Mesendoderm (in vitro differentiated cells): Measurements from ENCODE around the gene QSOX2.

Source experiments
- DNase-seq: peaks from one replicate; pipeline ENCODE4 v3.0.0; 2013
- H2AK5ac ChIP-seq: 2 replicates; pipeline ENCODE4 v1.6.1; 2013; ENCODE audit warnings: low read length, inconsistent platforms
- H2BK120ac ChIP-seq: 2 replicates; pipeline ENCODE4 v1.6.1; 2013; ENCODE audit warnings: low read depth, mild to moderate bottlenecking, low read length, moderate library complexity, mixed read lengths
- H2BK15ac ChIP-seq: replicated peaks from 2 replicates; pipeline ENCODE4 v1.6.1; 2013; ENCODE audit warnings: low read depth, mild to moderate bottlenecking, moderate library complexity
- H2BK5ac ChIP-seq: 2 replicates; pipeline ENCODE4 v1.6.1; 2013; ENCODE audit warnings: low read length, inconsistent platforms
- H3K18ac ChIP-seq: 2 replicates; pipeline ENCODE4 v1.6.1; 2013; ENCODE audit warnings: mild to moderate bottlenecking, low read length, mixed read lengths
- H3K23ac ChIP-seq: one replicate; pipeline ENCODE4 v1.6.1; 2013; ENCODE audit warnings: low read length
- H3K27ac ChIP-seq: 2 replicates; pipeline ENCODE4 v1.5.1; 2013; ENCODE audit warnings: low read depth, mild to moderate bottlenecking, inconsistent platforms, low read length, moderate library complexity
- H3K27me3 ChIP-seq: 2 replicates; pipeline ENCODE4 v1.6.1; 2013; ENCODE audit warnings: low read length, control low read depth, mild to moderate bottlenecking, inconsistent platforms; ENCODE audit not compliant: insufficient read depth, poor library complexity
- H3K36me3 ChIP-seq: 2 replicates; pipeline ENCODE4 v1.6.1; 2013; ENCODE audit warnings: low read length, inconsistent platforms; ENCODE audit not compliant: control insufficient read depth, insufficient read depth
- H3K4ac ChIP-seq: one replicate; pipeline ENCODE4 v1.6.1; 2013; ENCODE audit warnings: low read depth, mild to moderate bottlenecking, low read length, moderate library complexity
- H3K4me1 ChIP-seq: 2 replicates; pipeline ENCODE4 v1.6.1; 2013; ENCODE audit warnings: low read depth, low read length, inconsistent platforms; ENCODE audit not compliant: control insufficient read depth
- H3K4me2 ChIP-seq: 2 replicates; pipeline ENCODE4 v1.6.1; 2013; ENCODE audit warnings: low read length
- H3K4me3 ChIP-seq: 2 replicates; pipeline ENCODE4 v1.5.1; 2013; ENCODE audit warnings: mild to moderate bottlenecking, low read length
- H3K56ac ChIP-seq: one replicate; pipeline ENCODE4 v1.6.1; 2013; ENCODE audit warnings: low read length
- H3K79me1 ChIP-seq: 2 replicates; pipeline ENCODE4 v1.6.1; 2013; ENCODE audit warnings: low read length, inconsistent platforms
- H3K79me2 ChIP-seq: 2 replicates; pipeline ENCODE4 v1.6.1; 2013; ENCODE audit warnings: mild to moderate bottlenecking, low read length; ENCODE audit not compliant: control insufficient read depth, insufficient read depth
- H3K9ac ChIP-seq: 2 replicates; pipeline ENCODE4 v1.6.1; 2013; ENCODE audit warnings: low read length, inconsistent platforms
- H4K5ac ChIP-seq: one replicate; pipeline ENCODE4 v1.6.1; 2013; ENCODE audit warnings: low read length
- H4K8ac ChIP-seq: one replicate; pipeline ENCODE4 v1.6.1; 2013; ENCODE audit warnings: low read depth, mild to moderate bottlenecking, control low read depth, low read length, moderate library complexity
- WGBS: extraction: QIAGEN DNeasy Blood & Tissue Kit; methylation state at CpG from one replicate; pipeline ENCODE4 v1.1.7; 2013; ENCODE audit warnings: low lambda C conversion rate, missing lambda C conversion rate; ENCODE audit not compliant: insufficient coverage; ENCODE audit errors: extremely low coverage; 5-methylcytosine and 5-hydroxymethylcytosine counted together

The QSOX2 gene

GRCh38 chr9:136230773-136231172 is 14.8 kb downstream of the QSOX2 start:
- no CpG with 5 or more reads among the region's 9 CpGs for WGBS
- Histone ChIP-seq H3K27me3 (no peaks in the 10 kb centered on the region), H2AK5ac (no peak overlapping the region), H2BK15ac (no peak overlapping the region), H3K4ac (no peak overlapping the region), H3K56ac (no peak overlapping the region), H3K4me2 (no peak overlapping the region), H3K36me3 (no peaks in the 10 kb centered on the region), H4K8ac (no peak overlapping the region), H3K23ac (no peak overlapping the region), H3K79me1 (peaks cover 21% of the 10 kb centered on the region), H3K27ac (no peak overlapping the region), H3K18ac (no peak overlapping the region), H3K79me2 (peaks cover 6% of the 10 kb centered on the region), H4K5ac (no peak overlapping the region), H3K9ac (no peak overlapping the region), H3K4me1 (no peaks in the 10 kb centered on the region), H2BK120ac (no peak overlapping the region), H2BK5ac (no peak overlapping the region), H3K4me3 (no peak overlapping the region)
- no peak for DNase-seq

DNA sequence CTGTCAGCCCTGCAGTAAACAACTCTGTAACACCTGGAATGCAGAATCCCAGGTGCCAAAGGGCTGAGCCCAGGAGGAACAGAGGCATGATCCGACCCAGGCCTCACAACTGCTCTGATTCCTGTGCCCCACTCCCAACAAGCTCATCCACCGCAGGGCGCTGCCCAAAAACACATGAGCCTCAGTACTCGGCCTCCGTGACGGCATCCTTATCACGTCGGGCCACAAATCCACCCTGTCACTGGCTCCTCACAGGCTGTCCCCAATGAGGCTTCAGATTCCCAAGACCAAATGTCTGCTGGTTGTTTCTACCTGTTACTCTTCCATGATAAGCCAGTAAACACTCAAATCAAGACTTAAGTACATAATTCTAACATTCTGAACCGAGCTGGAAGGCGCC is 15.2 kb downstream of the QSOX2 start:
- Histone ChIP-seq H2BK120ac (no peak overlapping the region), H4K5ac (no peak overlapping the region), H3K4me3 (no peak overlapping the region), H3K27ac (no peak overlapping the region), H3K36me3 (no peaks in the 10 kb centered on the region), H2BK15ac (no peak overlapping the region), H3K79me1 (peaks cover 21% of the 10 kb centered on the region), H2AK5ac (no peak overlapping the region), H3K4me2 (no peak overlapping the region), H3K27me3 (no peaks in the 10 kb centered on the region), H3K79me2 (peaks cover 6% of the 10 kb centered on the region), H4K8ac (no peak overlapping the region), H3K4me1 (no peaks in the 10 kb centered on the region), H3K9ac (no peak overlapping the region), H3K56ac (no peak overlapping the region), H3K4ac (no peak overlapping the region), H3K18ac (no peak overlapping the region), H3K23ac (no peak overlapping the region), H2BK5ac (no peak overlapping the region)
- DNase-seq = no peak
- no CpG with 5 or more reads among the region's 10 CpGs for WGBS

DNA sequence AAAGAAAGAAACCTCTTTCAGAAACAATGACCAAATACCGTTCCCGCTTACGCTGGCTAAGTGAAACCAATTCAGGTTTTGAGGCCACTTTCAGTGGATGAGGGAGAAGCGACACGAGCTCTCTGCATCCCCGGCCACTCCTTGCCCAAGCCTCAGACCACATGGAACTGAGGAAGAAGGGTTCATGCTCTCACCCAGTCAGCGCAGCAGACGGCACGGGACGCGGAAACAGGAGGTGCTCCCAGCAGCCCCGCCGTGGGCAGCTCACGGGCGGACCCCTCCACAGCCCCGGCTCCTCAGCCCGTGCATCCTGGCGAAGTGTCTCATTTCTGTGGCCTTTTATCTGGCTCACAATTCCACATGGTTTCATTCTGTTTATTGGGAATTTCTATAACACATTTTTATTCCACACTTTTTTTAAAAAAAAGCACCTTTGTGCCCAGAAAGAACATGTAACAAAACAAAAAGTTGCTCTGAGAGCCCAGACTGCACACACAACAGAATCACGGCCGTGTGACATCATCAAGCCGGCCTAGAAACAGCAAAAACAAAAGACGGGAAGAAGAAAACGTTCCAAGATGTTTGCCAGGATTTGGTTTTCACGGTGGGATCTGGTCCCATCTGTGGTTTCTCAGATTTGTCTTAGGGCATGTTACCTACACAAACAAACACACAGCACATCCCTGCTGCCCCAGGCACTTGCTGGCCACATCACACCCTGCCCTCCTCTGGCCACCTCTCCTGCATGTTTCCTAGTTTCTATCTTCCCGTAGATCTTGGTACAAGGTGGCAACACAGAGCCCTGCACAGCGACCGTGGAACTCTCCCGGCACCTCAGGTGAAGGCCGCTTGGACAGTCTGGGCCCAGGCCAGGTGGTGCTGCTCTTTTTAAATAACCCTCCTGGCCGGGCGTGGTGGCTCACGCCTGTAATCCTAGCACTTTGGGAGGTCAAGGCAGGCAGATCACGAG is 16.2 kb downstream of the QSOX2 start:
- no peak overlapping the region for H3K56ac ChIP-seq

GRCh38 chr9:136228107-136228875 is 17.3 kb downstream of the QSOX2 start:
- no peaks in the 10 kb centered on the region for H3K36me3 ChIP-seq
- H2AK5ac ChIP-seq = no peak overlapping the region
- no peak overlapping the region for H2BK120ac ChIP-seq
- H4K5ac ChIP-seq = no peak overlapping the region
- no peak overlapping the region for H4K8ac ChIP-seq
- no CpG with 5 or more reads among the region's 18 CpGs for WGBS
- no peak overlapping the region for H3K4me2 ChIP-seq
- H3K4me1 ChIP-seq = no peaks in the 10 kb centered on the region
- no peak overlapping the region for H3K4me3 ChIP-seq
- H3K9ac ChIP-seq = no peak overlapping the region
- no peak overlapping the region for H2BK15ac ChIP-seq
- DNase-seq = peak; percentile 25
- H2BK5ac ChIP-seq = no peak overlapping the region
- peaks cover 20% of the 10 kb centered on the region for H3K79me1 ChIP-seq
- no peak overlapping the region for H3K27ac ChIP-seq
- H3K79me2 ChIP-seq = peaks cover 5% of the 10 kb centered on the region
- H3K4ac ChIP-seq = no peak overlapping the region
- H3K27me3 ChIP-seq = no peaks in the 10 kb centered on the region
- H3K18ac ChIP-seq = no peak overlapping the region
- no peak overlapping the region for H3K56ac ChIP-seq
- H3K23ac ChIP-seq = no peak overlapping the region

More for the DNA sequence above, 16.2 kb downstream of the QSOX2 start:
- Histone ChIP-seq H3K4me2 (no peak overlapping the region), H3K79me1 (peaks cover 24% of the 10 kb centered on the region), H3K23ac (no peak overlapping the region), H3K9ac (no peak overlapping the region), H3K27ac (no peak overlapping the region), H4K8ac (no peak overlapping the region), H2BK15ac (no peak overlapping the region), H2BK120ac (no peak overlapping the region), H3K4me1 (no peaks in the 10 kb centered on the region), H3K18ac (no peak overlapping the region), H3K4ac (no peak overlapping the region), H3K79me2 (peaks cover 6% of the 10 kb centered on the region), H3K4me3 (no peak overlapping the region), H3K36me3 (no peaks in the 10 kb centered on the region), H3K27me3 (no peaks in the 10 kb centered on the region), H2BK5ac (no peak overlapping the region), H2AK5ac (no peak overlapping the region), H4K5ac (no peak overlapping the region)
- DNase-seq = no peak
- WGBS = no CpG with 5 or more reads among the region's 33 CpGs

- Histone ChIP-seq H2BK120ac (no peak overlapping the region), H4K8ac (no peak overlapping the region), H2AK5ac (no peak overlapping the region), H4K5ac (no peak overlapping the region), H3K36me3 (no peaks in the 10 kb centered on the region), H3K79me2 (peaks cover 5% of the 10 kb centered on the region), H2BK5ac (no peak overlapping the region), H3K56ac (no peak overlapping the region), H3K4me1 (no peaks in the 10 kb centered on the region), H3K9ac (no peak overlapping the region), H3K18ac (no peak overlapping the region), H3K79me1 (peaks cover 19% of the 10 kb centered on the region), H3K4me3 (no peak overlapping the region), H2BK15ac (no peak overlapping the region), H3K4ac (no peak overlapping the region), H3K27me3 (no peaks in the 10 kb centered on the region), H3K27ac (no peak overlapping the region), H3K4me2 (no peak overlapping the region), H3K23ac (no peak overlapping the region)
- DNase-seq = no peak
- no CpG with 5 or more reads among the region's 30 CpGs for WGBS
Observed at GRCh38 chr9:136226680-136227407, 18.8 kb downstream of the QSOX2 start.
